Epithelial cell of proximal tubule (primary cell): ENCODE measurements around the gene SGK2. TPM values are rescaled to one million over a fixed set of nuclear protein-coding genes. Genes with fewer than 3 reads are reported as not detected.
A peak's percentile ranks its signal among the peaks of the same experiment; 100 is the strongest.

ENCODE experiments used
- DNase-seq: peaks from one replicate; pipeline ENCODE4 v3.0.0-alpha.2; 2011; ENCODE audit warnings: low read depth
- H3K4me3 ChIP-seq: 2 replicates; pipeline ENCODE4 v1.5.1; 2011; ENCODE audit warnings: low read depth, mild to moderate bottlenecking, low read length
- total RNA-seq: library from RNA; depleted of rRNA; stranded (reverse); fragments of >200 nt; gene quantifications from 2 replicates; pipeline ENCODE4 v1.2.3, GENCODE V29; 2015
- TF ChIP-seq, protein P1 (sequence below): conservative IDR thresholded peaks from 2 replicates; pipeline ENCODE4 v1.5.1; 2012; ENCODE audit warnings: low read depth, mild to moderate bottlenecking, low read length

The SGK2 gene
- total RNA-seq, 1 donor from 2014 or later: 5.9 TPM

DNA sequence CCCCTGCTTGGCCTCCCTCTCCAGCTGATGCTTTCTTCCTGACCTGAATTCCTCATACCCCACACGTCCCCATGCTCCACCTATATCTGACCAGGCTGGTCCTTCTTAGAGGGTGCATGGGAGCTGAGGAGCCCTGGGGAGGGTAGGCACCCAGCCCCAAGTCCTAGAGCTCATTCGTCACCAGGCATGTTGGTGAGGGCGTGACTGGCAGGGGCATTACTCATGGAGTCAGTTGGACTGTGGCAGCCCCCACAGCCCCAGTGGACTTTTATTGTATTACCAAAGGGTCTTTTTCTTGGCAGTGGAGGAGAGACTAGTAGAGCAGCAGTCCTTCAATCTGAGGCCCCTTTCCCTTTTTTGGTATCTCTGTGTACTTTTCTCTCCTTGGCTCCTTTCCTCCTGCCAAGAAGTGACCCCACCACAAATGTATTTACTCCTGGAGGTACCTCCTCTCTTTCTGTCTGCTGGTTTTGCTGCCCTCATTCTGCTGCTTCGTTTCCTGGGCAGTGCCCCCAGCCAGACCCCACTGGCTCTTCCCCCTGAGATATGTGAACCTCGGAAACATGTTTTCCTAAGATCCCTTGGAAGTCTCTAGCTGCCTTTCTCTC lies 10.4 kb upstream of the SGK2 start:
- no peak overlapping the region for H3K4me3 ChIP-seq
- no peak for DNase-seq
- TF ChIP-seq, protein P1, sequence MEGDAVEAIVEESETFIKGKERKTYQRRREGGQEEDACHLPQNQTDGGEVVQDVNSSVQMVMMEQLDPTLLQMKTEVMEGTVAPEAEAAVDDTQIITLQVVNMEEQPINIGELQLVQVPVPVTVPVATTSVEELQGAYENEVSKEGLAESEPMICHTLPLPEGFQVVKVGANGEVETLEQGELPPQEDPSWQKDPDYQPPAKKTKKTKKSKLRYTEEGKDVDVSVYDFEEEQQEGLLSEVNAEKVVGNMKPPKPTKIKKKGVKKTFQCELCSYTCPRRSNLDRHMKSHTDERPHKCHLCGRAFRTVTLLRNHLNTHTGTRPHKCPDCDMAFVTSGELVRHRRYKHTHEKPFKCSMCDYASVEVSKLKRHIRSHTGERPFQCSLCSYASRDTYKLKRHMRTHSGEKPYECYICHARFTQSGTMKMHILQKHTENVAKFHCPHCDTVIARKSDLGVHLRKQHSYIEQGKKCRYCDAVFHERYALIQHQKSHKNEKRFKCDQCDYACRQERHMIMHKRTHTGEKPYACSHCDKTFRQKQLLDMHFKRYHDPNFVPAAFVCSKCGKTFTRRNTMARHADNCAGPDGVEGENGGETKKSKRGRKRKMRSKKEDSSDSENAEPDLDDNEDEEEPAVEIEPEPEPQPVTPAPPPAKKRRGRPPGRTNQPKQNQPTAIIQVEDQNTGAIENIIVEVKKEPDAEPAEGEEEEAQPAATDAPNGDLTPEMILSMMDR: no peak

DNA sequence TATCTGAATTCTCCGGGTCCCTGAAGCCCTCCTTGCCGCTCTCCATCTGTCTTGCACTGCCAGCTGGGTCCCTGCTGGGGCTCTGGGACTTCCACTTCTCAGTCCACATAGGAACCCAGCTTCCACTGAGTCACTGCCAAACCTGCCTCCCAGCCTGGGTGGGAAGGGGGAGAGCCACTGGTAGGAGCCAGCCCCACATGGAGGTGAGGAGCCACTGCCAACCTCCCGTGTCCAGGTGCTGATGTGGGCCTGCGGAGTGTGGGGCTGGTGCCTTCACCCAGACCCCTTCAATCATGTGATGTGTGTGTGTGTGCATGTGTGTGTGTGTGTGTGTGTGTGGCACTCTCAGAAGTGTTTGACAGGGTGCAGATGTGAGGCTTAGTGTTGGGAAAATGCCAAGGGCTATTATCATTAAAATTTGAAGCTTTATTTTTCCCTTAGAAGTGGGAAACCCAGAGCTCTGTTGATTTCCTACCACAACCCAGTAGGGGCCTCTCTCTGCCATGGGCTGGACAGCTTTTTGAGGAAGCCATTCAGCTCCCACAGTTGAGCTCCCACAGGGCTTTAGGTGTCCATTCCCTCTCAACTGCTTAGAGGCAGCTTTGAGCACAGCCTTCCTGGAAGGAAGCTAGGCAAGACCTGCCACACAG lies 9.3 kb upstream of the SGK2 start:
- no peak for DNase-seq
- no peak overlapping the region for H3K4me3 ChIP-seq
- TF ChIP-seq, protein P1: no peak

DNA sequence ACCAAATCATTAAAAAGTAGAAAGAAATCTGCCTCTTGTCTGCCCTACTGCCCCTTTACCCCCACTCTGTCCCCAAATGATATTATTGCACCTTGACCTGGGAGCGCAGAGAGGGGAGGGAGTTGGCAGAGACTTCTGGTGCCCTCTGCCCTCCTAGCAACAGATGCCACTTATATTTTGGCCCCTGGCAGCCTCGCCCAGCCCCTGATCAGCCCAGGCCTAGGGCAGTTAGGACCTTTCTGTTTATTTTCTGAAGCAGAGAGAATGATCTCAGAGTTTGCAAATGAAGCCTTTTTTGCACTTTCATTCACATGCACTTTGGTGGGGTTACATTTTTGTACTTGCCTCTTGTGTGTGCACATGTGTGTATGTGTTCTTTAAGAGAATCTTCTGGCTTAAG lies 8.4 kb upstream of the SGK2 start:
- no peak overlapping the region for H3K4me3 ChIP-seq
- no peak for DNase-seq
- TF ChIP-seq, protein P1: no peak

DNA sequence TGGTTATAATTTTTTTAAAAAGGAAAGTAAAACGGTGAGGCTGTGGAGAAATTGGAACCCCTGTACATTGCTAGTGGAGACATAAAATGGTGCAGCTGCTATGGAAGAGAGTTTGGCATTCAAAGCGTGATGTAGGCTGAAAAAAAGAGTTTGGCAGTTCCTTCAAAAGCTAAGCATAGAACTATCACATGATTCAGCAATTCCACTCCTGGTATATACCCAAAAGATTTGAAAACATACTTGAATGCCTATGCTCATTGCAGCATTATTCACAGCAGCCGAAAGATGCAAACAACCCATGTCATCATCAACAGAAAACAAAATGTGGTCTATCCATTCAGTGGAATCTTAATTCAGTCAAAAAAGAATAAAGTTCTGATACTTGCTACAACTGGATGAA lies 4.5 kb upstream of the SGK2 start:
- TF ChIP-seq, protein P1: no peak
- no peak overlapping the region for H3K4me3 ChIP-seq
- no peak for DNase-seq

- peak overlapping the region; percentile 64 for H3K4me3 ChIP-seq
- TF ChIP-seq, protein P1: no peak
- DNase-seq: no peak
Observed at GRCh38 chr20:43559147-43559987, 540 bp downstream of the SGK2 start.

DNA sequence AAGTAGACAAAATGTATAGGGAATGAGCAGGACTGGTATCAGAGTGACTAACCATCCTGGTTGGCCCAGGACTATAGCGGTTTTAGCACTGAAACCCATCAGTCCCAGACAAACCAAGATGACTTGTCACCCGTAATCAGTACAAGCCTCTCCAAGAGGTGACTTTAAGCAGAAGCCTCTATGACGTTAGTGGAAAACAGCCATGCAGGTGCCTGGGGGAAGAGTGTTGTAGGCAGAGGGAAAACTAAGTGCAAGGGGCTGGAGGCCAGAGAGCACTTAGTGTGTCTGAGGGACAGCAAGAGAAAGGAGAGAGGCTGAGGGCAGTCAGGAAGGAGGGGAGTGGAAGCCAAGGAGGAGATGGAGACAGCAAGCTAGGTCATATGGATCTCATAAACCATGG lies 2.1 kb downstream of the SGK2 start:
- TF ChIP-seq, protein P1: no peak
- H3K4me3 ChIP-seq: peak overlapping the region; percentile 64

More for the DNA sequence above, 2.1 kb downstream of the SGK2 start:
- no peak for DNase-seq
